ENCODE data around the gene KLK15. TPM values are rescaled to one million over a fixed set of nuclear protein-coding genes. Genes with fewer than 3 reads are reported as not detected.
"Not testable (repeated sequence)": the region's sequence is repeated elsewhere in the genome, so short reads cannot be mapped to it uniquely, and the experiment has no call there.

Gene KLK15
- total RNA-seq, 4 donors from 2014 or later = not detected

GRCh38 chr19:50814883-50815282, 18.5 kb downstream of the KLK15 start:
- Histone ChIP-seq H3K4me3 (no peak overlapping the region), H3K27ac (no peak overlapping the region), H3K36me3 (no peaks in the 10 kb centered on the region), H3K4me1 (peaks cover 0 to 9% (median 0%) of the 10 kb centered on the region in 3 donors), H3K27me3 (peaks cover 86% of the 10 kb centered on the region), H3K9me3 (no peaks in the 10 kb centered on the region)
- WGBS, 2 donors (ENCODE audit: low coverage in 1 of 2) = 68 to 90% methylated on average over 2 to 4 of the region's 5 CpGs
- ATAC-seq = no peak
- TF ChIP-seq POLR2AphosphoS5 (IDR thresholded peaks at IDR 0.05) = no peak

- Histone ChIP-seq H3K27ac (no peak overlapping the region), H3K4me3 (no peak overlapping the region), H3K4me1 (no peaks in the 10 kb centered on the region), H3K27me3 (peaks cover 61% of the 10 kb centered on the region), H3K9me3 (no peaks in the 10 kb centered on the region), H3K36me3 (no peaks in the 10 kb centered on the region)
- no peak for ATAC-seq
- no peak for TF ChIP-seq CTCF (IDR thresholded peaks at IDR 0.05)
- no peak for TF ChIP-seq POLR2A (IDR thresholded peaks at IDR 0.05)
- no peak for TF ChIP-seq EP300 (IDR thresholded peaks at IDR 0.05)
- no peak for TF ChIP-seq POLR2AphosphoS5 (IDR thresholded peaks at IDR 0.05)
- 50 to 53% methylated on average over 1 to 3 of the region's 3 CpGs for WGBS, 2 donors (ENCODE audit: low coverage in 1 of 2)
Measured at GRCh38 chr19:50812474-50812873, 20.9 kb downstream of the KLK15 start.

GRCh38 chr19:50811622-50812238, 21.6 kb downstream of the KLK15 start:
- H3K36me3 ChIP-seq, H3K4me3 ChIP-seq, H3K27ac ChIP-seq, H3K4me1 ChIP-seq, ATAC-seq, H3K9me3 ChIP-seq: not testable (repeated sequence)
- H3K27me3 ChIP-seq = peaks cover 54% of the 10 kb centered on the region
- no CpG with 5 or more reads among the region's 3 CpGs for WGBS, 2 donors (ENCODE audit: low coverage in 1 of 2)

GRCh38 chr19:50808856-50809255, 24.5 kb downstream of the KLK15 start:
- WGBS, 2 donors (ENCODE audit: low coverage in 1 of 2) = 67% methylated on average over 1 of the region's 1 CpG; no CpG with 5 or more reads in 1 of the 2 donors

GRCh38 chr19:50804420-50805272, 28.7 kb downstream of the KLK15 start:
- Histone ChIP-seq H3K4me3 (peak overlapping the region; percentile 83 to 91), H3K36me3 (peaks cover 0 to 24% of the 10 kb centered on the region in 2 donors), H3K27ac (peak overlapping the region; percentile 77 to 95 (median 89)), H3K27me3 (no peaks in the 10 kb centered on the region), H3K9me3 (no peaks in the 10 kb centered on the region), H3K4me1 (peaks cover 0 to 34% (median 13%) of the 10 kb centered on the region in 3 donors)
- TF ChIP-seq EP300 (IDR thresholded peaks at IDR 0.05) (no peak), POLR2A (IDR thresholded peaks at IDR 0.05) (peak; percentile 33 to 37), CTCF (IDR thresholded peaks at IDR 0.05) (peak in 2 of 4 experiments; percentile 6 to 11), POLR2AphosphoS5 (IDR thresholded peaks at IDR 0.05) (peak; percentile 45)
- WGBS, 2 donors (ENCODE audit: low coverage in 1 of 2) = 0% methylated on average over 21 to 33 of the region's 62 CpGs
- ATAC-seq = peak; percentile 99

More at GRCh38 chr19:50808856-50809255, 24.5 kb downstream of the KLK15 start:
- Histone ChIP-seq H3K27me3 (peaks cover 27% of the 10 kb centered on the region), H3K9me3 (no peaks in the 10 kb centered on the region), H3K36me3 (no peaks in the 10 kb centered on the region), H3K4me3 (no peak overlapping the region), H3K4me1 (peaks cover 0 to 13% (median 4%) of the 10 kb centered on the region in 3 donors), H3K27ac (no peak overlapping the region)
- ATAC-seq = no peak
- TF ChIP-seq CTCF (IDR thresholded peaks at IDR 0.05) (no peak), EP300 (IDR thresholded peaks at IDR 0.05) (no peak), POLR2AphosphoS5 (IDR thresholded peaks at IDR 0.05) (no peak), POLR2A (IDR thresholded peaks at IDR 0.05) (no peak)

All from gastroesophageal sphincter (tissue), 4 donors.